T-helper 9 cell (primary cell): Measurements from ENCODE around the gene FAM177A1.
"Not testable (repeated sequence)": the region's sequence is repeated elsewhere in the genome, so short reads cannot be mapped to it uniquely, and the experiment has no call there.

Experiments used
- DNase-seq: peaks from one replicate; pipeline ENCODE4 v3.0.0-alpha.2; 2020
- total RNA-seq, 2 donors: gene quantifications; one replicate each; lab custom pipeline; 2026; lab: John Stamatoyannopoulos, UW

The FAM177A1 gene
- total RNA-seq = 28.0 to 77.7 reads per million in 2 donors

- peak; percentile 99 for DNase-seq
Measured at GRCh38 chr14:35046048-35046750, at the start of gene FAM177A1. Gene FAM177A1 (plus strand): TSS chr14:35046272. CDS start chr14:35046464, 192 bp downstream.

- DNase-seq = no peak
Measured at GRCh38 chr14:34997762-34998161, 48.3 kb upstream of the FAM177A1 start.

- no peak for DNase-seq
Measured at GRCh38 chr14:34999500-34999899, 46.6 kb upstream of the FAM177A1 start.

GRCh38 chr14:35001621-35002020, 44.5 kb upstream of the FAM177A1 start:
- no peak for DNase-seq

GRCh38 chr14:35004839-35005238, 41.2 kb upstream of the FAM177A1 start:
- DNase-seq = no peak

- DNase-seq = no peak
Measured at GRCh38 chr14:35016568-35016967, 29.5 kb upstream of the FAM177A1 start.

- DNase-seq = no peak
Measured at GRCh38 chr14:35020713-35021112, 25.4 kb upstream of the FAM177A1 start.

- DNase-seq = no peak
Measured at GRCh38 chr14:35028435-35028834, 17.6 kb upstream of the FAM177A1 start.

GRCh38 chr14:35032562-35032961, 13.5 kb upstream of the FAM177A1 start:
- DNase-seq = no peak

- DNase-seq = no peak
Measured at GRCh38 chr14:35034440-35034833, 11.6 kb upstream of the FAM177A1 start.

GRCh38 chr14:35034944-35035554, 11.0 kb upstream of the FAM177A1 start:
- DNase-seq = not testable (repeated sequence)

GRCh38 chr14:35038312-35038711, 7.8 kb upstream of the FAM177A1 start:
- DNase-seq = not testable (repeated sequence)

- DNase-seq = no peak
Measured at GRCh38 chr14:35042632-35043031, 3.4 kb upstream of the FAM177A1 start.

GRCh38 chr14:35043046-35043445, 3.0 kb upstream of the FAM177A1 start:
- no peak for DNase-seq

- DNase-seq = no peak
Measured at GRCh38 chr14:35044939-35045797, 904 bp upstream of the FAM177A1 start.

GRCh38 chr14:35045798-35046047, 349 bp upstream of the FAM177A1 start:
- DNase-seq = no peak

GRCh38 chr14:35046751-35047536, 872 bp downstream of the FAM177A1 start:
- DNase-seq = no peak

GRCh38 chr14:35047976-35048513, 2.0 kb downstream of the FAM177A1 start:
- no peak for DNase-seq

- no peak for DNase-seq
Measured at GRCh38 chr14:35050652-35051051, 4.6 kb downstream of the FAM177A1 start.

- DNase-seq = no peak
Measured at GRCh38 chr14:35051796-35052195, 5.7 kb downstream of the FAM177A1 start.

- no peak for DNase-seq
Measured at GRCh38 chr14:35052637-35053036, 6.6 kb downstream of the FAM177A1 start.

GRCh38 chr14:35061113-35061791, 15.2 kb downstream of the FAM177A1 start:
- not testable (repeated sequence) for DNase-seq
